Sigmoid colon (tissue), 7 donors: ENCODE measurements around the gene CASZ1. TPM values are rescaled to one million over a fixed set of nuclear protein-coding genes. Genes with fewer than 3 reads are reported as not detected.

ENCODE experiments used
- DNase-seq: peaks from one replicate; pipeline ENCODE4 v3.0.0-alpha.2; 2019
- H3K27ac ChIP-seq, 4 donors: fragments of 200-600 bp; sonication (generic); one replicate each; pipeline ENCODE4 v1.5.1; 2016 to 2019; ENCODE audit warnings: mild to moderate bottlenecking in 1 of 4
- H3K27me3 ChIP-seq, 3 donors: fragments of 200-600 bp; sonication (generic); one replicate each; pipeline ENCODE4 v1.5.1; 2019; ENCODE audit warnings: mild to moderate bottlenecking in 1 of 3
- H3K36me3 ChIP-seq, 4 donors: fragments of 200-600 bp; sonication (generic); one replicate each; pipeline ENCODE4 v1.5.1; 2016 to 2019
- H3K4me1 ChIP-seq, 4 donors: fragments of 200-600 bp; sonication (generic); one replicate each; pipeline ENCODE4 v1.5.1; 2017 to 2019
- H3K4me3 ChIP-seq, 4 donors: fragments of 200-600 bp; sonication (generic); one replicate each; pipeline ENCODE4 v1.5.1; 2017 to 2019; ENCODE audit warnings: mild to moderate bottlenecking in 2 of 4, moderate library complexity in 1 of 4
- H3K9me3 ChIP-seq, 4 donors: fragments of 200-600 bp in 3 of 4; sonication (generic) in 3 of 4; one replicate each; pipeline versions ENCODE4 v1.5.1 to v1.6.1; 2013 to 2019
- CTCF ChIP-seq, 4 experiments: fragments of 450-650 bp in 3 of 4; fragments of 200-600 bp in 1 of 4; IDR thresholded peaks; one replicate each; pipeline ENCODE4 v1.5.1; 2016 to 2019; ENCODE audit warnings: antibody characterized with exemption in 4 of 4, mild to moderate bottlenecking in 3 of 4, moderate library complexity in 2 of 4
- EP300 ChIP-seq, 4 donors: sonication (generic); formaldehyde crosslinking; IDR thresholded peaks; one replicate each; pipeline ENCODE4 v1.6.1; 2017; ENCODE audit warnings: antibody characterized with exemption in 4 of 4
- POLR2A ChIP-seq, 2 donors: fragments of 450-650 bp; IDR thresholded peaks; one replicate each; pipeline ENCODE4 v1.6.1; 2016; ENCODE audit warnings: antibody characterized with exemption in 2 of 2, mild to moderate bottlenecking in 2 of 2, moderate library complexity in 2 of 2
- POLR2AphosphoS5 ChIP-seq, 4 donors: sonication (generic); formaldehyde crosslinking; IDR thresholded peaks; one replicate each; pipeline ENCODE4 v1.6.1; 2017; ENCODE audit warnings: antibody characterized with exemption in 4 of 4
- WGBS, 2 donors: extraction: QIAGEN DNeasy Blood & Tissue Kit; methylation state at CpG; one replicate each; pipeline ENCODE4 v1.1.7; 2013; 5-methylcytosine and 5-hydroxymethylcytosine counted together
- intact Hi-C: fragments of 100-400 bp; cut with DNase I; formaldehyde crosslinking; loops from one replicate; pipeline ENCODE4 v1.15.1; 2023
- polyA plus RNA-seq, 3 donors: library from polyadenylated mRNA; stranded (reverse); fragments of 200-250 nt; gene quantifications; one replicate each; pipeline ENCODE4 v1.2.3, GENCODE V29; 2013
- total RNA-seq, 4 donors: library from RNA; depleted of rRNA; stranded (reverse); fragments of >200 nt; gene quantifications; one replicate each; pipeline ENCODE4 v1.1.0, GENCODE V29; 2016
- donor health status: healthy with polysubstance abuse.
- donor health status: Bipolar disorder and iron deficiency.
- donor health status: healthy.

CASZ1 gene
- total and polyA plus RNA-seq, 7 donors = 4.2 to 47.9 (median 23.6) TPM

- intact Hi-C loops = no loop called here
- H3K4me1 ChIP-seq = peaks cover 0 to 46% (median 33%) of the 10 kb centered on the region in 4 donors
- H3K27ac ChIP-seq = peak overlapping the region in 3 of 4 donors; percentile 1 to 65 (median 46)
- TF ChIP-seq EP300 (IDR thresholded peaks at IDR 0.05) (no peak), CTCF (IDR thresholded peaks at IDR 0.05) (no peak), POLR2A (IDR thresholded peaks at IDR 0.05) (no peak), POLR2AphosphoS5 (IDR thresholded peaks at IDR 0.05) (no peak)
- no peaks in the 10 kb centered on the region for H3K9me3 ChIP-seq
- no peak for DNase-seq
- no peak overlapping the region for H3K4me3 ChIP-seq
- WGBS, 2 donors = 70 to 78% methylated on average over 6 of the region's 6 CpGs
- no peaks in the 10 kb centered on the region for H3K27me3 ChIP-seq
- no peaks in the 10 kb centered on the region for H3K36me3 ChIP-seq
Measured at GRCh38 chr1:10734375-10734774, 62.1 kb downstream of the CASZ1 start.

- WGBS, 2 donors = 30 to 63% methylated on average over 11 of the region's 11 CpGs
- TF ChIP-seq EP300 (IDR thresholded peaks at IDR 0.05) (no peak), CTCF (IDR thresholded peaks at IDR 0.05) (no peak), POLR2A (IDR thresholded peaks at IDR 0.05) (no peak), POLR2AphosphoS5 (IDR thresholded peaks at IDR 0.05) (no peak)
- Histone ChIP-seq H3K4me3 (no peak overlapping the region), H3K27me3 (no peaks in the 10 kb centered on the region), H3K4me1 (peaks cover 0 to 46% (median 33%) of the 10 kb centered on the region in 4 donors), H3K27ac (peak overlapping the region in 1 of 4 donors; percentile 65), H3K36me3 (no peaks in the 10 kb centered on the region), H3K9me3 (no peaks in the 10 kb centered on the region)
- intact Hi-C loops = no loop called here
- no peak for DNase-seq
Measured at GRCh38 chr1:10733474-10734366, 62.7 kb downstream of the CASZ1 start.

DNA sequence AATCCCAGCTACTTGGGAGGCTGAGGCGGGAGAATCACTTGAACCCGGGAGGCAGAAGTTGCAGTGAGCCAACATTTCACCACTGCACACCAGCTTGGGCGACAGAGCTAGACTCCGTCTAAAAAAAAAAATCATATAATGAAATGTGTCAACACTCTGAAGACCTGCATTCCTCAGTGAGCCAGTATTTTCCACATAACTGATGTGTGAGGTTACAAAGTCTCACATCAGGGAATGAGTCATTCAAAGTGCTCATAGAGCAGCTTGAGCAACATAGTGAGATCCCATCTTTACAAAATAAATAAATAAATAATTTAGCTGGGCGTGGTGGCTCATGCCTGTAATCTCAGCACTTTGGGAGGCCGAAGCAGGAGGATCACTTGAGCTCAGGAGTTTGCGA lies 65.5 kb downstream of the CASZ1 start:
- no peak for DNase-seq
- intact Hi-C loops = no loop called here
- no peaks in the 10 kb centered on the region for H3K9me3 ChIP-seq
- TF ChIP-seq CTCF (IDR thresholded peaks at IDR 0.05) (no peak), POLR2A (IDR thresholded peaks at IDR 0.05) (no peak), POLR2AphosphoS5 (IDR thresholded peaks at IDR 0.05) (no peak), EP300 (IDR thresholded peaks at IDR 0.05) (no peak)
- WGBS, 2 donors = 60 to 87% methylated on average over 7 of the region's 7 CpGs
- peaks cover 0 to 48% (median 36%) of the 10 kb centered on the region in 4 donors for H3K4me1 ChIP-seq
- no peaks in the 10 kb centered on the region for H3K27me3 ChIP-seq
- no peak overlapping the region for H3K4me3 ChIP-seq
- no peaks in the 10 kb centered on the region for H3K36me3 ChIP-seq
- H3K27ac ChIP-seq = no peak overlapping the region

DNA sequence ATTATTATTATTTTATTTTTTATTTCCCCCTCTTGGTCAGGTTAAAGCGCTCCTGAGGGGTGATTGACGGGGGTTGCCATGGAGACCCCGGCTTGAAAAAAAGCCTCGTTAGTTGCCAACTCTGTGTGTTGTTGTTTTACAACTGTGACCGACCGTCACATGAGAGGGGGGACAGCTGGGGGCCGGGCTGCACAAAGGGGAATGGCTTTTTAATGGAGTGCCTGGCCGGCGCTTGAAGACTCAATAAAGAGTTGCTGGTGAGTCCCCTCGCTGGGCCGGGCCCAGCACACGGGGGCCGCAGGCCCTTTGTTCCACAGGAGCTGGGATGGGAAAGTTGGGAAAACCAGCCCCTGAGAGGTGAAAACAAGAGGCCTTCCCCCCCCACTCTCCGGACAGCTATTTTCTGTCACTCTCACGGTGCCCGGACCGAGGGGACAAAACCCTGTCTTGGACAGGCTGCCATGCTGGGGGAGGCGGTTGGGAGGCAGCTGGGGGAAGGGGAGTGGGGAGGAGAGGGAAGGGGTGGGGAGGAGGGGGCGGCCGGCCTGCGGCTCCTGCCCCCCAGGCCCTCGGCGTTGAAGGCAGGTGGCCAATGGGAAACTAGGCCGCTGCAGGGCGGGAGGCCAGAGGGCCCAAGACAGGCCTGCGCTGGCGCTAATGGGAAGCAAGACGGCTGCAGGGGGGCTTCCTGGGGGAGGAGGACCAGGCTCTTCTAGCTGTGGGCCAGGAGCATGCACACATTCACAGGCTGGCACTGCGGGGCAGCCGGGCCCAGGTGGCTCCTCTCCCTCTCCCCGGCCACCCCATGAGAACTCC lies 67.6 kb downstream of the CASZ1 start:
- no peaks in the 10 kb centered on the region for H3K9me3 ChIP-seq
- no peak overlapping the region for H3K4me3 ChIP-seq
- no peak for DNase-seq
- H3K27me3 ChIP-seq = no peaks in the 10 kb centered on the region
- no peak for TF ChIP-seq POLR2A (IDR thresholded peaks at IDR 0.05)
- no peaks in the 10 kb centered on the region for H3K36me3 ChIP-seq
- H3K27ac ChIP-seq = peak overlapping the region in 2 of 4 donors; percentile 86 to 90
- 86 to 90% methylated on average over 31 of the region's 31 CpGs for WGBS, 2 donors
- intact Hi-C loops = loop anchor here (5.0 kb wide), 1 partner anchor 58 kb away; no protein-coding TSS in a partner anchor
- H3K4me1 ChIP-seq = peaks cover 0 to 48% (median 44%) of the 10 kb centered on the region in 4 donors
